NCI-H524 (cell line): ENCODE data around the gene PRSS35.
"Not testable (repeated sequence)": the region's sequence is repeated elsewhere in the genome, so short reads cannot be mapped to it uniquely, and the experiment has no call there.

Experiments
- DNase-seq, 2 experiments: peaks; one replicate each; lab custom pipeline; 2025; lab: John Stamatoyannopoulos, UW

PRSS35 gene

DNA sequence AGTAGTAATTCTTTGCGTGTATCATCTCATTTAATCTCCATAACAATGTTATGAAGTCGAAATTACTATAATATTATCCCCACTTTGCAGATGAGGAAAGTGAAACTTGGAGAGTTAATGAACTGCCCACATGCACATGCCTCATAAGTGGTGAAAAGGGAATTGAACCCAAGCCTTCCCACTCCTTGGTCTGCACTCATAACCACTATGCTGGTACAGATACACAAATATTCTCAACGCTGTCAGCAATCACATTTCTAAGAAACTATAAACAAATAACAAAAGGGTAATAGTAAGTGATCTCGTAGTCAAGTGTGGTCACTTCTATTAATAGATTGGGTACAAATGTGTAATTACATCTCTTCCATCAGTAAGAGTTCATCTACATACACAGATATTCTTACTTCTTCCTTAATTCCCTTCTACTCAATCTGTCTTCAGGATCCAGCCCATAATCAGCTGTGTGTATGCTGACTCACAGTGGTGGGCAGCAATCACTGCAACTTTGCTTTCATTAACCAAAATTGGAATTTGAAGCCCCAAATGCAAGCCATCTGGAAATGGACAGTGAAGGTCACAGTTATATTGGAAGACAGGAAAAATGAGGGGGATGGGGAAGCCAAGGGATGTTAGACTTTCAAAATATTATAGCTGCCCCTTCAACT is 6.6 kb downstream of the PRSS35 start:
- DNase-seq = peak in 1 of 2 experiments; percentile 33

DNA sequence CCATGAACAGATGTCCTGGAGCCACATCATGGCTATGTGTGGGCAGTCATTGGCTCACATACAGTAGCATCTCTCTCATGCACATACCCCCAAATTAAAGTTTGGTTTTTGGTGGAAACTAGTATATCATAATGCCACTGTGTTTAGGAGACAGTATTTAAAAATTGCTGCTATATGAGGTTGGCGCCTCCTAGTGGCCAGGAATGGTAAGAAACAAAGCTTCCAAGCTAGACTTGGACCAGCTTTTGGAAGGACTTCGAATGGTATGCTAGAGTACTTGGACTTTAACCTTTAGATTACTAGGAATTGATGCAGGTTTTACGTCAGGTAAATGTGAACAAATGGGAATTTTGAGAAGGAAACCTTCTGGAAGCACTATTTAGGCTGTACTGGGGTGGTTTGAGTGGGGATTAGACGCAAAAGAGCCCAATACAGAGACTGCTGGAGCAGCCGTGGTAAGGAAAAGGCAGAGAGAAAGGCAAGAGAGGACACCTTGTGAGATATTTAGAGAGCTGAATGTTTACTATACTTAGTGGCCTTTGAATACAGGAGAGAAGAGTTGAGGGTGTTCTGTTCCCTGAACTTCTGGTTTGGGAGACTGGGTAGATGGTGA is 23.8 kb downstream of the PRSS35 start:
- DNase-seq = peak; percentile 21 to 57

DNA sequence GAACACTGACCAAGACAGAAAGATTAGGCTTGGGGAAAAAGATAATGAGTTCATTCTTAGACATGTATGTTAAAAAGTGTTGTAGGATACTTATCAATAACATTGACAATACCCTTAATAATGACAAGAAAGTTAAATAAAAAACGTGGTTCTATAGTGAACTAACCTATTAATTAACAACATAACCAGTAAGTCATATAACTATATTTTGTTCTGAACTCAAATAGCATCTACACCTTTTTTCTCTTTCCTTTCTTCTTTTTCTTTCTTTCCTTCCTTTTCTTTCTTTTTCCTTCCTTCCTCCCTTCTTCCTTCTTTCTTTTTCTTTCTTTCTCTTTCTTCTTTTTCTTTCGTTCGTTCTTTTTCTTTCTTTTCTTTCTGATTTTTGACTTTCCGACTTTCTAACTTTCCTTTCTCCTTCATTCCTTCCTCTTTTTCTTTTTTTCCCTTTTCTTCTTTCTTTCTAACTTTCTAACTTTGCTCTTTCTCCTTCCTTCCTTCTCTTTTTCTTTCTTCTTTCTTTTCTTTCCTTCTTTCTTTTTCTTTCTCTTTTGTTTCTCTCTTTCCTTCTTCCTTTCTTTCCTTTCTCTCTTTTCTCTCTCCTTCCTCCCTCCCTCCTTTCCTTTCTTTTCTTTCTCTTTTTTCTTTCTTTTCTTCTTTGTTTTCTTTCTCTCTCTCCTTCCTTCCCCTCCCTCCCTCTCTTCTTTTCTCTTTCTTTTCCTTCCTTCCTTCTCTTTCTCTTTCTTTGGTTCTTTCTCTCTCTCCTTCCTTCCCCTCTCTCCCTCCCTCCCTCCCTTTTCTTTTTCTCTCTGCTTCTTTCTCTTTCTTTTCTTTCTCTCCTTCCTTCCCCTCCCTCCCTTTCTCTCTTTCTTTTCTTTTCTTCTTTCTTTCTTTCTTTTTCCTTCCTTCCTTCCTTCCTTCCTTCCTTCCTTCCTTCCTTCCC is 24.6 kb downstream of the PRSS35 start:
- DNase-seq = no peak

DNA sequence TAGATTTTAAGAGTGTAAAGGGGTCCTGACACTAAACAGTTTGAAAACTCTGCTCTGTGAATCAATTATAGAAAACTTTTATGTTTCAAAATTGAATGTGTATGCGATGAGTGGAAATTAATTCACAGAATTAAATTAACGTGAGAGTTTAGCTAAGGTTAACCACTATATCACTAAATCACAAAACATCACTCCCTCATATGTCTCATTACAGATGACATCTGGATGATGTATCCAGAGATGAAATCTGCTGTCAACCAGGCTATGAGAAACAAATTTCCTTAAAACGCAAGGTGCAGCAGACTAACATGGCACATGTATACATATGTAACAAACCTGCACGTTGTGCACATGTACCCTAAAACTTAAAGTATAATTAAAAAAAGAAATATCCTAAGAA is 27.3 kb downstream of the PRSS35 start:
- no peak for DNase-seq

DNA sequence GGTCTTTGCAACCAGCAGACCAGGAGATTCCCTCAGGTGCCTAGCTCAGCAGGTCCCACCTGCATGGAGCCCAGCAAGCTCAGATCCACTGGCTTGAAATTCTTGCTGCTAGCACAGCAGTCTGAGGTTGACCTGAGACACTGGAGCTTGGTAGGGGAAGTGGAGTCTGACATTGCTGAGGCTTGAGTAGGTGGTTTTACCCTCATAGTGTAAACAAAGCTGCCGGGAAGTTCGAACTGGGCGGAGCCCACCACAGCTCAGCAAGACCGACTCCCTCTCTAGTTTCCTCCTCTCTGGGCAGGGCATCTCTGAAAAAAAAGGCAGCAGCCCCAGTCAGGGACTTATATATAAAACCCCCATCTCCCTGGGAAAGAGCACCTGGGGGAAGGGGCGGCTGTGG is 34.3 kb downstream of the PRSS35 start:
- DNase-seq = no peak

DNA sequence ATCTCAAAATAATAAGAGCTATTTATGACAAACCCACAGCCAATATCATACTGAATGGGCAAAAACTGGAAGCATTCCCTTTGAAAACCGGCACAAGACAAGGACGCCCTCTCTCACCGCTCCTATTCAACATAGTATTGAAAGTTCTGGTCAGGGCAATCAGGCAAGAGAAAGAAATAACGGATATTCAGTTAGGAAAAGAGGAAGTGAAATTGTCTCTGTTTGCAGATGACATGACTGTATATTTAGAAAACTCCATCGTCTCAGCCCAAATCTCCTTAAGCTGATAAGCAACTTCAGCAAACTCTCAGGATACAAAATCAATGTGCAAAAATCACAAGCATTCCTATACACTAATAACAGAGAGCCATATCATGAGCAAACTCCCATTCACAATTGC is 38.1 kb downstream of the PRSS35 start:
- not testable (repeated sequence) for DNase-seq

DNA sequence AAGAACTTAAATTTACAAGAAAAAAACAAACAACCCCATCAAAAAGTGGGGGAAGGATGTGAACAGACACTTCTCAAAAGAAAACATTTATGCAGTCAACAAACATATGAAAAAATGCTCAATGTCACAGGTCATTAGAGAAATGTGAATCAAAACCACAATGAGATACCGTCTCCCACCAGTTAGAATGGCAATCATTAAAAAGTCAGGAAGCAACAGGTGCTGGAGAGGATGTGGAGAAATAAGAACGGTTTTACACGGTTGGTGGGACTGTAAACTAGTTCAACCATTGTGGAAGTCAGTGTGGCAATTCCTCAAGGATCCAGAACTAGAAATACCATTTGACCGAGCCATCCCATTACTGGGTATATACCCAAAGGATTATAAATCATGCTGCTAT is 39.4 kb downstream of the PRSS35 start:
- not testable (repeated sequence) for DNase-seq

DNA sequence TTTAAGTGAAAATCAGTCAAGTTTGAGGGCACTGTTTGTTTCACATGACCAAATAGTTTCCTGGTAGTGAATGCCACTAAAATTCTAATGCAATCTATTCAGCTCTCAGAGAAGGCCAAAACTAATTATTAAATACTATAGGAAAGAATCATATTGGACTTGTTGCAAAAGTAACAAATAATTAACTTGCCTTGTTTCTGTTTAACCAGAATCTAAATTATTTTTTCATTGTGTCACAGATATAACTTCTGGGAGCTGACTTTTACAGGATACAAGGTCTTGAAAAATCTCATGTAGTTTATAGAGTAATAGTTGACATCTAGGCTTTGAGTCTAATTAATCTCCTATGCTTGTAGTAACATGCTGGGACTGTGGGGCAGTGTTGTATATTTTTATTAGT is 44.5 kb downstream of the PRSS35 start:
- DNase-seq = no peak

DNA sequence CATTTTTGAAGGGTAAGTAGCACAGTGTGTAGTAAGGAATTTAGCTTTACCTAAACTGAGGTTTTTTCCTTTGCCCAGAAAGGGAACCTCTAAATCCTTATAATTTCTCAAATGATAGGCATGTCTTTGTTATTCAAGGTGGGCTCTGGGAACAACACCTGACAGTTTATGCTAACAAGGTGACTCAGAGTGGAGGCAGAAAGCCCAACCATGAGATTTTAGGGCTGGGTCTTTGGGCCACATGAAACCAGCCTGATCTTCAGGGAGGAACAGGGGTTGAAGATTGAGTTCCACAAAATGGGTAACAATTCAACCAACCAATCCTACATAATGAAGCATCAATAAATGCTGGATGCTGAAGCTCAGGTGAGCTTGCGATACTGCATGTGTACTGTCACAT is 46.6 kb downstream of the PRSS35 start:
- no peak for DNase-seq

DNA sequence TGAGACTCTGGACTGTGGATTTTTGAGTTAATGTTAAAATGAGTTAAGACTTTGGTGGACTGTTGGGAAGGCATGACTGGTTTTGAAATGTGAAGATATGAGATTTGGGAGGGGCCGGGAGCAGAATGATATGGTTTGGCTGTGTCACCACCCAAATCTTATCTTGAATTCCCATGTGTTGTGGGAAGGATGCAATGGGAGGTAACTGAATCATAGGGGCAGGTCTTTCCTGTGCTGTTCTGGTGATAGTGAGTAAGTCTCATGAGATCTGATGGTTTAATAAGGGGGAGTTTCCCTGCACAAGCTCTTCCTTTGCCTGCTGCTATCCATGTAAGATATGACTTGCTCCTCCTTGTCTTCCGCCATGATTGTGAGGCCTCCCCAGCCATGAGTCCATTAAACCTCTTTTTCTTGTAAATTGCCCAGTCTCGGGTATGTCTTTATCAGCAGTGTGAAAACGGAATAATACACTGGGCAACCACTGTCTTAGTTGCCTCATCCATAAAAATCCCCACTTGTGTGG is 59.4 kb downstream of the PRSS35 start:
- not testable (repeated sequence) for DNase-seq

DNA sequence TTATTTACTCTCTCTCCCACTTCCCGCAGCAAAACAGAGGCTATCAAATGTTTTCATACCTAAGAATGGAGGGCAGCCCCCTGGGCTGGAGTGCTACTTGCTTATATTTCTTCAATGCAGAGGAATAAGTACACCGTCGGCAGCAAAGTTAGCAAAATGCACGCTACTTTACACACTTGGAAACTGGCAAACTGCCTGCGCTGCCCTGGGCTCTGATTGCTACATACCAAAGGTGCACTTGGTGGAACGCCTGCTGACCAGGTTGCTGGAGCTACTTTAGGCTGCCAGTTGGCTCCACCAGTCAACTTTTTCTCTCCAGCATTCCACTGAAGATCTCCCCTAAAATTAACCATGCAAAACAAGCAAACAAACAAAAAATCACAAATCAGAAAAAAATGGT is 62.4 kb downstream of the PRSS35 start:
- no peak for DNase-seq
